GM18951 (cell line): ENCODE results near the gene EXOC4.

ENCODE experiments used
- POLR2A ChIP-seq: IDR thresholded peaks from 4 replicates; pipeline ENCODE4 v1.6.1; 2011; ENCODE audit warnings: mild to moderate bottlenecking; ENCODE audit not compliant: insufficient read length, insufficient read depth; ENCODE audit errors: extremely low read depth
- in situ Hi-C: fragments of 300-500 bp; cut with MboI; formaldehyde crosslinking; loops from one replicate; pipeline ENCODE4 v1.12.0; 2022; ENCODE audit warnings: low sequenced_read_pairs, mixed read lengths, inconsistent platforms; ENCODE audit not compliant: unreplicated experiment

Gene EXOC4

GRCh38 chr7:133491846-133492652 lies 239.2 kb downstream of the EXOC4 start:
- in situ Hi-C loops = no loop called here
- no peak for TF ChIP-seq POLR2A

- in situ Hi-C loops = no loop called here
- no peak for TF ChIP-seq POLR2A
These were observed 244.2 kb downstream of the EXOC4 start for GRCh38 chr7:133497061-133497460.

GRCh38 chr7:133501771-133502170 lies 248.9 kb downstream of the EXOC4 start:
- no peak for TF ChIP-seq POLR2A
- in situ Hi-C loops = no loop called here

GRCh38 chr7:133502498-133502897 lies 249.6 kb downstream of the EXOC4 start:
- in situ Hi-C loops = no loop called here
- TF ChIP-seq POLR2A = no peak

GRCh38 chr7:133502972-133503371 lies 250.1 kb downstream of the EXOC4 start:
- in situ Hi-C loops = no loop called here
- TF ChIP-seq POLR2A = no peak

GRCh38 chr7:133504825-133505224 lies 251.9 kb downstream of the EXOC4 start:
- TF ChIP-seq POLR2A = no peak
- in situ Hi-C loops = no loop called here

- no peak for TF ChIP-seq POLR2A
- in situ Hi-C loops = no loop called here
These were observed 256.9 kb downstream of the EXOC4 start for GRCh38 chr7:133509822-133510221.

GRCh38 chr7:133510326-133511055 lies 257.6 kb downstream of the EXOC4 start:
- no peak for TF ChIP-seq POLR2A
- in situ Hi-C loops = no loop called here

GRCh38 chr7:133511252-133511651 lies 258.4 kb downstream of the EXOC4 start:
- in situ Hi-C loops = no loop called here
- TF ChIP-seq POLR2A = no peak

GRCh38 chr7:133511708-133512107 lies 258.8 kb downstream of the EXOC4 start:
- no peak for TF ChIP-seq POLR2A
- in situ Hi-C loops = no loop called here

- TF ChIP-seq POLR2A = no peak
- in situ Hi-C loops = no loop called here
These were observed 259.7 kb downstream of the EXOC4 start for GRCh38 chr7:133512560-133512959.

GRCh38 chr7:133513608-133514007 lies 260.7 kb downstream of the EXOC4 start:
- no peak for TF ChIP-seq POLR2A
- in situ Hi-C loops = no loop called here

GRCh38 chr7:133514551-133514950 lies 261.7 kb downstream of the EXOC4 start:
- in situ Hi-C loops = no loop called here
- no peak for TF ChIP-seq POLR2A

- TF ChIP-seq POLR2A = no peak
- in situ Hi-C loops = no loop called here
These were observed 264.9 kb downstream of the EXOC4 start for GRCh38 chr7:133517766-133518165.
